COLO829 (cell line): ENCODE data around the gene RUFY2.
"Not testable (repeated sequence)": the region's sequence is repeated elsewhere in the genome, so short reads cannot be mapped to it uniquely, and the experiment has no call there.

Experiments
- DNase-seq: peaks from one replicate; pipeline ENCODE4 v3.0.0; 2012; ENCODE audit warnings: low spot score

Gene RUFY2, protein sequence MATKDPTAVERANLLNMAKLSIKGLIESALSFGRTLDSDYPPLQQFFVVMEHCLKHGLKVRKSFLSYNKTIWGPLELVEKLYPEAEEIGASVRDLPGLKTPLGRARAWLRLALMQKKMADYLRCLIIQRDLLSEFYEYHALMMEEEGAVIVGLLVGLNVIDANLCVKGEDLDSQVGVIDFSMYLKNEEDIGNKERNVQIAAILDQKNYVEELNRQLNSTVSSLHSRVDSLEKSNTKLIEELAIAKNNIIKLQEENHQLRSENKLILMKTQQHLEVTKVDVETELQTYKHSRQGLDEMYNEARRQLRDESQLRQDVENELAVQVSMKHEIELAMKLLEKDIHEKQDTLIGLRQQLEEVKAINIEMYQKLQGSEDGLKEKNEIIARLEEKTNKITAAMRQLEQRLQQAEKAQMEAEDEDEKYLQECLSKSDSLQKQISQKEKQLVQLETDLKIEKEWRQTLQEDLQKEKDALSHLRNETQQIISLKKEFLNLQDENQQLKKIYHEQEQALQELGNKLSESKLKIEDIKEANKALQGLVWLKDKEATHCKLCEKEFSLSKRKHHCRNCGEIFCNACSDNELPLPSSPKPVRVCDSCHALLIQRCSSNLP

DNA sequence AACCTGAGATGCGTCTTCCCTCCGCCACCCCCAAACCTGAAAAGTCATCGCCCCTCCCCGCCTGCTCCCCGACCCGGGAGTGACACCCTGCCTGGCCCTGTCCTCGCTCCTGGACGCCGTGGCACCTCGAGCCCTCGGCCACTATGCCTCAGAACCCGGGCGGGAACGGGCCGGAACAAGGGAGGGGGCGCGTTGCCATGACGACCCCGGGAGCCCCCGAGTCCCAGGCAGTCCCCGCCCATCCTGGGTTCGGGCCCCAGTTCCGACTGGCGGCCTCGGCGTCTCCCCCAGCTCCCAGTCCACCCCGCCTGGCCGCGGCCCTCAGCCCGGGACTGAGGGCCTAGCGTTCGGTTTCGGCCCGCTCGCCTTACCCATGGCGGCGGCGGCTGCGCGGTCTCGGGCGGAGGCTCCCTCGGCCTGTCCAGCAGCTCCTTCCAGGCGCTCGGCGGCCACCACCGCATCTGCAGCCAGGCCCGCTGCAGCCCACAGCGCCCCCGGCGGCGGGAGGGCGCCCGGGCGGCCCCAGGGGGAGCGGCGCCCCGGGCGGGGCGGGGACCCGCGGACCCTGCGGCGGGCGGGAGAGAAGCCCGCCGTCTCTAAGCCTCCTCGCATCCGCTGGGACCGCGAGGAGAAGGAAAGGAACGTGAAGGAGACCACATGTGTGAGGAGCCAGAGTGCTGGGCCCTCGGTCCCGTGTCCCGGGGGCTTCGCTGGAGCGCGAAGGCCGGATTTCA is at the start of gene RUFY2:
Gene RUFY2 (minus strand): TSS at position 463 of the 734 bp plus-strand sequence. CDS start 88 bp downstream, at position 375.
- peak; percentile 31 for DNase-seq

DNA sequence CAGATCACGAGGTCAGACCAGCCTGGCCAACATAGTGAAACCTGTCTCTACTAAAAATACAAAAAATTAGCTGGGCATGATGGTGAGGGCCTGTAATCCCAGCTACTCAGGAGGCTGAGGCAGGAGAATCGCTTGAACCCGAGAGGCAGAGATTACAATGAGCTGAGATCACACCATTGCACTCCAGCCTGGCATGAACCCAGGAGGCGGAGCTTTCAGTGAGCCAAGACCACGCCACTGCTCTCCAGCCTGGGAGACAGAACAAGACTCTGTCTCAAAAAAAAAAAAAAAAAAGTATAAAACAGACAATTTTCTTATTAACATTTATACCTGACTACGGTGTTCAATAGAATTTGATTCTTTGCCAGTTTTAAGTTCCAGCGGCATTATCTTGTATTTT is 42.6 kb upstream of the RUFY2 start:
- not testable (repeated sequence) for DNase-seq

DNA sequence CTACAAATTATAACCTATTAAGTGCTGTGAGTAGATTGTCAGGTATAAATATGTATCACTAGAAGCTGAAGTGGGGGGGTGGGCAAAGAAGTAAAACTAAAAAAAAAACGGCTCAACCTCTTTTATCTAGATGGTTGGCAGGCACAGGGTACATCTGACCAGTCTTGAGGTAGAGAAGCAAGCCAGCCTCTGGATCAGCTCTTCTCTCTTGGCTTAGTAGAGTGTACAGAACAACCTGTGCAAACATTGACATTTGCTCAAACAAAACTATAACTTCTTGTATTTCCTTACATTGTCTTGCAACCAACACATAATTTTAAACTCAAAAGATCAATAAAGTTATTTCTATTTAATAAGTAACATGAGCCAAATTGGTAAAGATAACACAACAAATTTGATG is 39.1 kb upstream of the RUFY2 start:
- no peak for DNase-seq

DNA sequence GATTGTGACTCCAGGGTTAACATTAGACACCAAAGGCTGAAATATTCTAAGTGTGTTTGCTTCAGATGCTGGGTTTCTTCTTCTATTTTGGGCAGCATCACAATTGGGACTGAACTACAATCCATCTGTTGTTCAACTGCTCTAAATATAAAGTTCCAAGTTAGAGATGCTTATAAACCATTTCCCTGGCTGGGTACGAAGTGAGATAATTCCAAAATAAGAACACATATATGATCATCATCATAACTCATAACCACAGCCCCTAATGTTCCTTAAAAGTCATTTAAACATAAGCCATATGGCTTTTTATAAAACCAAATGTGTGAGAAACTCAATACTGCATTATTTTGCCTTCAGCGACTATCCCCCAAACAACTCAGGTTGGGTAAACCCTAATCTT is 35.9 kb upstream of the RUFY2 start:
- DNase-seq = no peak

DNA sequence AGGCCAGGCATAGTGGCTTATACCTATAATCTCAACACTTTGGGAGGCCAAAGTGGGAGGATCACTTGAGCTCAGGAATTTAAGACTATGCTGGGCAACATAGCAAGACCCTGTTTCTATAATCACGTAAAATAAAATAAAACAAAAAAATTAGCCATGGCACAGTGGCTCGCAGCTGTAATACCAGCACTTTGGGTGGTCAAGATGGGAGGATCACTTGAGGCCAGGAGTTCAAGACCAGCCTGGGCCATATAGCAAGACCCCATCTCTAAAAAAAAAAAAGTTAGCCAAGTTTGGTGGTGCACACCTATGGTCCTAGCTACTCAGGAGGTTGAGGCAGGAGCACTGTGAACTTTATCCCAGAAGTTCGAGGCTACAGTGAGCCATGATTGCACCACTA is 33.8 kb upstream of the RUFY2 start:
- DNase-seq = no peak

DNA sequence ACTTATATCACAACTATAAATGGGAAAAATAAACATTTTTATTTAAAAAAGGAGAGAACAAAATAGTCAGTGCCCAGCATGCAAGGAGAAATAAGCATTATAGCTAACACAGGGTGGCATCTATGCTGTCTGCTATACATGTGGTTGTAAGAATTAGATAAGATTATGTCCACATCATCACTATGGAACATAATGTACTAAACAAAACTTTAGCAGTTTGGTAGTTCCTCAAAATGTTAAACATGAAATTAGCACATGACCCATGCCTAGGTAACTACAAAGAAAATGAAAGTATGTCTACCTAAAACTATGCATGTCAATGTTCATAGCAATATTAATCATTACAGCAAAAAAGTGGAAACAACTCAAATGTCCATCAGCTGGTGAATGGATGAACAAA is 28.7 kb upstream of the RUFY2 start:
- no peak for DNase-seq

DNA sequence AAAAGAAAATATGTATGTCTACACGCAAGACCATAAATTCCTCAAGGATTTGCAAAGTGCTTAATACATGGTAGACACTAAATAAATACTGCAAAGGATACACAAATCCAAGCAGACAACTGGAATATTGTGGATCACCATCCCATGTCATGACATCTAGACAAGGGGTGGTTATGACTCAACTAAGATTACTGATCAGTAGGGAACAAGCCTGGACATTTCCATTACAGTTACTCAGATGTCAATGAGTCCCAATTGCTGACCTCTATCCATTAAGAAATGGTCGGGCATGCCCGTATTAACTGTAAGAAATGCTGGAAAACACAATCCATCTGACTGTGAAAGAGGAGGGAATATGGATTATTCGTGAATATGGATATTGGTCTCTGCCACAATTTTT is 27.6 kb upstream of the RUFY2 start:
- no peak for DNase-seq

DNA sequence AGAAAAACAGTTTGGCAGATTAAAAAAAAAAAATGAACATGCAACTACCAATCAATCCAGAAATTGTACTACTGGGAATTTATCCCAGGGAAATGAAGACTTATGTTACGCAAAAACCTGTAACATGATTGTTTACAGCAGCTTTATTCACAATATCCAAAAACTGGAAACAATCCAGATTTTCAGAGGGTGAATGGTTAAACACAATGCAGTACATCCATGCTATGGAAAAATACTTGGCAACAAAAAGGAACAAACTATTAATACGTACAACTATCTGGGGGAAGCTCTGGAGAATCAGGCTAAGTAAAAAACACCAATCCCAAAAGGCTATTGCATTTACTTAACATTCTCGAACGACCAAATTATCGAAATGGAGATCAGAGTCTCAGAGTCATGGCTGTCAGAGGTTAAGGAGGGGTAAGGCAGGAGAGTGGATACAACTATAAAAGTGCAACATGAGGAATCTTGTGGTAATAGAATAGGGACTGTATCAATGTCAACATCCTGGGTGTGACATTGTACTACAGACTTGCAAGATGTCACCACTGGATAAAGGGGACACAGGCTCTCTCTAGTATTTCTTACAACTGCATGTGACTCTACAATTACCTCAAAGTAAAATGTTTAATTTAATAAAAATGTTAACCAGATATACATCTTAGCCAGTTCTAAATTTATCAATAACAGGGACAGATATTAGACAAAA is 21.5 kb upstream of the RUFY2 start:
- DNase-seq = no peak

DNA sequence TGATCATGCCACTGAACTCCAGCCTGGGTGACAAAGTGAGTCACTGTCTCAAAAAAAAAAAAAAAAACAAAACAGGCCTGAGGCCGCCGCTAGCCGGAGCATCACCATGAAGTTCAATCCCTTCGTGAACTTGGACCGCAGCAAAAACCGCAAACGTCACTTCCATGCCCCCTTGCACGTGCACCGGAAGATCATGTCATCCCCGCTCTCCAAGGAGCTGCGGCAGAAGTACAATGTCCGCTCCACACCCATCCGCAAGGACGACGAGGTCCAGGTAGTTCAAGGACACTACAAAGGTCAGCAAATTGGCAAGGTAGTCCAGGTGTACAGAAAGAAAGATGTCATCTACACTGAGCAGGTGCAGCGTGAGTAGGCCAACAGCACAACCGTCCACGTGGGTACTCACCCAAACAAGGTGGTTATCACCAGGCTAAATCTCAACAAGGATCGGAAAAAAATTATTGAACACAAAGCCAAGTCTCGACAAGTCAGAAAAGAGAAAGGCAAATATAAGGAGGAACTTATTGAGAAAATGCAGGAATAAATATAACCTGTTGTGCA is 17.5 kb upstream of the RUFY2 start:
- DNase-seq = no peak

DNA sequence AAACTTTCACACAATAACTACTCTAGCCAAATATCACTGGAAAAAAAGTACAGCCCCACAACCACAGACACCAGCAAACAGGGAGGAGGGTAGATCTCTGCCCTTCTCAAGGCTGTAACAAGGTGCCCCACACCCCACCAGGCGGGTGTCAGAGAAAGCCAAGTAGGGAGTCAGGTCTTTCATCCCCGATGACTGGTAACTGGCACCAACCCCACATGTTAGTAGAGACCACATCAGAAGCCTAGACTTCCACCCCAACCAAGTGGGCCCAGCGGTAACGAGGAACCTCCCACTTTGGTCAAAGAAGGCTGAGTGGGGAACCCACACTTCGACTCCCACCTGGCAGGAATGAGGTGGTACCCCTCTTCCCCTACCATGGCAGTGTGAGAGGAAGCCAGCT is 16.4 kb upstream of the RUFY2 start:
- DNase-seq = no peak

DNA sequence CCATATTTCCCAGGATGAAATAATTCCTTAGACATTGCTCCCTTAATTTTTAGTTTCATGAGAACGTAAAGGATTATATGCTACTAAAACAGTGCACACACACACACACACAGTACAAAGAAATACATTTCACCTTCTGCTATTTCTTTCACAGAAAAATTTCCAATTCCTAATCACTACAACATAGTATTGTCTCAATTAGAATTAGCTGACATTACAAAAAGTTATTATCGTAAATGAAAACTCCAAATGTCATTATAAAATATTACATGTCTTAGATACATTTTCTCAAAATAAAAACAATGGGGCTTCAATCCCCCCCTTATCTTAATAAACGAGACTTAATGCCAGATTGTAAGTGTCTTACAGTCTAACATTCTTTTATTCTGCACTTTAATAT is 12.3 kb upstream of the RUFY2 start:
- DNase-seq = no peak

DNA sequence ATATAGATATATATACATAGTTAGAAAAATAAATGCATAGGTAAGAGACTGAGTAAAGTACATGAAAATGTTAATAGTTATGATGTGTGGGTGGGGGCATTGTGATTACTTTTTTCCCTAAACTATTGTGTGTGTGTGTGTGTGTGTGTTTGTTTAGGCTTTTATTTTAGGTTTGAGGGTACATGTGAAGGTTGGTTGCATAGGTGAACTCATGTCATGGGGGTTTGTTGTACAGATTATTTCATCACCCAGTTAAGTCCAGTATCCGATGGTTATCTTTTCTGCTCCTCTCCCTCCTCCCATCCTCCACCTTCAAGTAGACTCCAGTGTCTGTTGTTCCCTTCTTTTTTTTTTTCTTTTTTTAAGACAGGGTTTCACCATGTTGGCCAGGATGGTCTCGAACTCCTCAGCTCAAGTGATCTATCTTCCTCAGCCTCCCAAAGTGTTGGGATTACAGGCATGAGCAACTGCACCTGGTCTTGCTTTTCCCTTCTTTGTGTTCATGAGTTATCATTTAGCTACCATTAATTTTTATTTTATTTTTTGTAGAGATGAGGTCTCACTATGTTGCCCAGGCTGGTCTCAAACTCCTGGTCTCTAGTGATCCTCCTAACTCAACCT is 1.9 kb upstream of the RUFY2 start:
- no peak for DNase-seq

DNA sequence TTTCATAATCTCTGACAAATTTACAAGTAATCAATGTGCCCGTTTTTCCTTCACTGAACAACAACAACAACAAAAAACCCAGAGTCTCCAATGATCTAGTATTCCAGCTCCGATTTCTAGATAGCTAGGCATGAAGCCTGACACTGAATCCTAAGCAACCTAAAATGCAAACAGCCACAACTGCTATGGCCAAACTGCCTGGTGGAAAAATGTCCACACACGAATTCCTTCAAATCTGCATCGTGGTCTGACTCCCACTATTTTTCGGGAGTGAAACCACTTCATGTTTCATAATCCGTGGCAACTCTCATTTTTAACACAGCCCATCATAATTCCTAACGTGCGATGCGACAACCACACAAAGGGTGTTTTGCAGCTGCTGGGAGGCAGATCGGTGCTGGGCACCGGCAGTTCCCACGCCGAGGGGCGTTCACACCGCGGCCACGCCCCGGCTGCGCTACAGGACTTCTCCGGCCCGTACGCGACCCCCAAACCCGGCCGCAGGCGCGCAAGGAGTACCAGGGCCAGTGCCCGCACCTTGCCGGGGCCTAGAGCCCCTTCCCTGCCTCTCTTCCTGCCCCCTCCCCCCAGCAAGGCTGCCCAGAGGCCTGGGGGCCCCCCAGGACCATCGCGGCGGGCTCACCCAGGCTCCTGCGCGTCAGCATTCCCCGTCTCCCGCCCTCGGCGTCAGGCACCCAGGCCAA is 814 bp downstream of the RUFY2 start:
- peak; percentile 30 for DNase-seq

DNA sequence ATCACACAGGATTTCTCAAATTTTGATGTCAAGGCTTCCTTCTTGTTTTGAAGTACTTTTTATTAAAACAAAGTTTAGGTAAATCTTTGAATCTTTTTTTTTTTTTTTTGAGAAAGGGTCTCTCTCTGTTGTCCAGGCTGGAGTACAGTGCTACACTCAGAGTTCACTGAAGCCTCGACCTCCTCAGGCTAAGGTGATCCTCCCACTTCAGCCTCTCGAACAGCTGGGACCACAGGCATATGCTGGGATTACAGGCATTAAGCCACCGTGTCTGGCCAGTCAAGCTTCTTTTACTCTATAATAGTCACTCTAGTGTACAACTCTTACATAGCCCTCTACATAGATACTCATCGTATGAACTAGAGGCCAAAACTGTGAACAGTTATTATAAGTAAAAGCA is 3.4 kb downstream of the RUFY2 start:
- no peak for DNase-seq

DNA sequence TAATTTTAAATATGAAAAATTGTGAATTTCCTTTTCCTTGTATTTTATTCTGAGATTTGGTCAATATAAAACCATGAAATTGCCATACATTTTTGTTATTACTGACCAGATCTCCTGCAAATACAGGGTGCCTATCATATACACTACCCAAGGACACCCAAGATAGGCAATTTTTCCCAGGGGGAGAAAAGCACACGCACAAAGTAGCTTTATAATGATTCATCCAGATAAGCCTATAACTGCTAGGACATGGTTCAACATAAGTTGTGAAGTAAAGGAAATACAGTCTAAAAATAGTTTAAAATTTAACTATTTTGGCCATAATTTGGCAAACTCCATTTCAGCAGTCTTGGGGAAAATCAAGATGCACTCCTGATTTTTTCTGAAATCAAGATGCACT is 4.8 kb downstream of the RUFY2 start:
- DNase-seq = no peak

DNA sequence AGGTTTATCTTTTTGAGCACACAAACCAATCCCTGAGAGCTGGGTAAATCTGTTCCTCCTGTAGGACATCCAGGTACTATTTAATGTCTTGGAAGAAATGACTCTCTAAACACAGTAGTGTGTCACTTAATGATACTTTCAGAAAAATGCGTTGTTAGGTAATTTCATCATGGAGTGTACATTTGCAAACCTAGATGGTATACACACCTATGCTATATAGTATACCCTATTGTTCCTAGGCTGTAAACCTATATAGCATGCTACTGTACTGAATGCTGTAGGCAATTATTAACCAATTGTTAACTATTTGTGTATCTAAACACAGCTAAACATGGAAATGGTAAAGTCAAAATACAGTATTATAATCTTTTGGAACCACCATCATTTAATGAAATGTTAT is 10.1 kb downstream of the RUFY2 start:
- DNase-seq = no peak

DNA sequence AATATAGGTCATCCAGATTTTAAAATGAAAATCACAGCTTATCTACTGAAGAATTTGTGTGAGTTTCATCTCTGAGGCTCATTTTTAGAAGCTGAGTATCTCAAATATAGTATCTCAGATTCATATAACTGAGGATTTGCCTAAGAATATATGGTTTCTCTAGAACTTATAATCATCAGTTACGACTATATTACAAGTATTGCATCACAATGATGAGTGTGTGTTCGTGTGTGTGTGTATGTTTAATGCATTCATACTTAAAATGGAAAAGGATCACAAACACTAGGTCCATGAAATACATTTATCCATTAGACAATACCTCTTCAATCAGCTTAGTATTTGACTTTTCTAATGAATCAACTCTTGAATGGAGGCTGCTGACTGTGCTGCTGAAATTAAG is 21.3 kb downstream of the RUFY2 start:
- DNase-seq = no peak

DNA sequence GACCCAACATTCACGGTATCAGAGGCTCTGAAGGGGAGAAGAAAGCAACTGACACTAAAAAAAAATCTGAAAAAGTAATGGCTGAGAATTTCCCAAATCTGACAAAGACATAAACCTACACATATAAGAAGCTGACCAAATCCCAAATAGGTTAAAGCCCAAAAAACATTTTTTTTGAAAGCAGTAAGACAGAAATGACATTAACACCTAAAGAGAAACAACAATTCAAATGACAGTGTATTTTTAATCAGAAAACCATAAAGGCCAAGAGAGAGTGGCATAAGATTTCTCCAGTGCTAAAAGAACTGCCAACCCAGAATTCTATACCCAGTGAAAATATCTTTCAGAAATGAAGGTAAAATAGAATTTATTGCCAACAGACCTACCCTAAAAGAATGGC is 35.5 kb downstream of the RUFY2 start:
- no peak for DNase-seq

DNA sequence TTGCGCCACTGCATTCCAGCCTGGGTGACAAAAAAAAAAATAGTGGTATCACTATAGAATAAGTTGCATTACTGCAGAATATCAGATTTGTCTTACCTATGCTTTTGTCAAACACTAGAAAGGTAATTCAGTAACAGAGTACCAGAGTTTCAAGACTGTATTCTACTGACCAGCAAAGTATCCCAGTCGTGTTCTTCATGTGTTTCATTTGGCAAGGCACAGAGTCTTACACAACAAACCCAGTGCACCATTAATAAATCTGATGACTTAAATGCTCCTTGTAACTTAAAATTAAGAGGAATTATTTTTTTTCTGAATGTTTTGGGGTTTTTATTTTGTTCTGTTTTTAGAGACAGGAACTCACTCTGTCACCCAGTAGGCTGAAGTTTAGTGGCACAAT is 40.0 kb downstream of the RUFY2 start:
- no peak for DNase-seq

DNA sequence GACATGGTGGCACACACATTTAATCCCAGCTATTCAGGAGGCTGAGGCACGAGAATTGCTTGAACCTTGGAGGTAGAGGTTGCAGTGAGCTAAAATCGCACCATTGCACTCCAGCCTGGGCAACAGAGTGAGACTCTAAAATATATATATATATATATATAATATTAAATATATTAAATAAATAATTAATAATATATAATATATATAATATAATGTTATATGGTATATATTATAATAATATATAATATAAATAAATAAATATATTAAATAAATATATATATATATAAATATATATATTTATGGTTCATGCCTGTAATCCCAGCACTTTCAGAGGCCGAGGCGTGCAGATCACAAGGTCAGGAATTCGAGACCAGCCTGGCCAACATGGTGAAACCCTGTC is 40.5 kb downstream of the RUFY2 start:
- no peak for DNase-seq

DNA sequence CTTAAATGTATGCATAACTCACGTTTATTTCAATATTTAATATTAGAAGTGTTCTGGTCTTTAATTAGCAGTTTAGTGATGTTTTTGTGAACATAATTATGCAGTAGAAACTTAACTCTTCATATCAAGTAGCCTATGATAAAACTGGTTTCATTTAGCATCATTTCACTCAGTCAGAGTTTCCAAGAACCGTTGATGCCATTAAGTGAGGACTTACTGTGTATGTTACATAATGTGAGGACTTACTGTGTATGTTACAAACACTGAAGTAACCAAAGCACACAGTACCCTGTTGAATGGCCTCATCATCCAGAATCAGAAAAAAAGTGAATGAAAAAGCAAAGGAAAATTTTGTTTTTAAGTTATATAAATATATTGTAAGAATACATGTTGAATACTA is 41.5 kb downstream of the RUFY2 start:
- no peak for DNase-seq
